IMR-90 (cell line): Measurements from ENCODE around the gene ADRA2A. TPM values are rescaled to one million over a fixed set of nuclear protein-coding genes. Genes with fewer than 3 reads are reported as not detected.

ENCODE experiments used
- ATAC-seq: fragments of 200-7000 bp; cut with Tn5 transposase; 2 replicates; pipeline ENCODE4 v1.9.1; 2020; ENCODE audit warnings: low read depth, mild to moderate bottlenecking, moderate library complexity
- BruUV-seq: library from RNA; stranded (reverse); fragments of 400-500 nt; replicated peaks from 2 replicates; lab custom pipeline; 2021; lab: Mats Ljungman, UMichigan
- CTCF ChIA-PET: fragments of 300-600 bp; formaldehyde crosslinking; extraction: SDS; loops from one replicate; lab custom pipeline; 2021; ENCODE audit warnings: antibody characterized with exemption; lab: Yijun Ruan, JAX
- POLR2A ChIA-PET: fragments of 300-600 bp; sonication (Branson Sonifier 250); formaldehyde crosslinking; loops from one replicate; lab custom pipeline; 2022; ENCODE audit warnings: antibody characterized with exemption; ENCODE audit not compliant: unreplicated experiment; lab: Charles Lee
- DNase-seq: peaks from one replicate; pipeline ENCODE4 v3.0.0; 2013
- H2AFZ ChIP-seq: replicated peaks from 2 replicates; pipeline ENCODE3; 2013; ENCODE audit warnings: low read length, mild to moderate bottlenecking; ENCODE audit not compliant: poor library complexity
- H2AK5ac ChIP-seq: 2 replicates; pipeline ENCODE4 v1.6.1; 2013; ENCODE audit warnings: low read depth, low read length, inconsistent platforms
- H2AK9ac ChIP-seq: replicated peaks from 2 replicates; pipeline ENCODE3; 2013; ENCODE audit warnings: mild to moderate bottlenecking, low read depth, low read length, moderate library complexity; ENCODE audit not compliant: poor library complexity
- H2BK120ac ChIP-seq: 2 replicates; pipeline ENCODE4 v1.6.1; 2013; ENCODE audit warnings: low read depth, low read length, inconsistent platforms
- H2BK15ac ChIP-seq: 3 replicates; pipeline ENCODE4 v1.6.1; 2013; ENCODE audit warnings: low read depth, low read length, inconsistent platforms
- H2BK20ac ChIP-seq: 2 replicates; pipeline ENCODE4 v1.6.1; 2013; ENCODE audit warnings: low read depth, mild to moderate bottlenecking, inconsistent platforms, low read length, moderate library complexity
- H2BK5ac ChIP-seq: 2 replicates; pipeline ENCODE4 v1.6.1; 2013; ENCODE audit warnings: mild to moderate bottlenecking, low read depth, low read length, inconsistent platforms; ENCODE audit not compliant: poor library complexity, severe bottlenecking
- H3K14ac ChIP-seq: replicated peaks from 2 replicates; pipeline ENCODE4 v1.6.1; 2013; ENCODE audit warnings: low read depth, low read length, inconsistent platforms
- H3K18ac ChIP-seq: 2 replicates; pipeline ENCODE4 v1.6.1; 2013; ENCODE audit warnings: low read depth, low read length, control low read depth
- H3K23ac ChIP-seq: 2 replicates; pipeline ENCODE4 v1.6.1; 2013; ENCODE audit warnings: low read depth, low read length, inconsistent platforms
- H3K27ac ChIP-seq: 2 replicates; pipeline ENCODE4 v1.5.1; 2013; ENCODE audit warnings: mild to moderate bottlenecking, control low read depth, low read length; ENCODE audit not compliant: insufficient read depth
- H3K27me3 ChIP-seq: 2 replicates; pipeline ENCODE4 v1.6.1; 2013; ENCODE audit warnings: low read length; ENCODE audit not compliant: control insufficient read depth, insufficient read depth
- H3K36me3 ChIP-seq: 2 replicates; pipeline ENCODE4 v1.6.1; 2013; ENCODE audit warnings: low read length, mixed read lengths; ENCODE audit not compliant: control insufficient read depth, insufficient read depth
- H3K4ac ChIP-seq: 2 replicates; pipeline ENCODE4 v1.6.1; 2013; ENCODE audit warnings: low read depth, low read length, inconsistent platforms
- H3K4me1 ChIP-seq: 2 replicates; pipeline ENCODE4 v1.6.1; 2013; ENCODE audit warnings: low read length, mixed read lengths; ENCODE audit not compliant: control insufficient read depth, insufficient read depth
- H3K4me2 ChIP-seq: 2 replicates; pipeline ENCODE4 v1.6.1; 2013; ENCODE audit warnings: low read depth, mild to moderate bottlenecking, control low read depth, low read length, moderate library complexity
- H3K4me3 ChIP-seq: 2 replicates; pipeline ENCODE4 v1.5.1; 2013; ENCODE audit warnings: low read depth, mild to moderate bottlenecking, control low read depth, low read length, moderate library complexity; ENCODE audit not compliant: insufficient read depth
- H3K56ac ChIP-seq: 2 replicates; pipeline ENCODE4 v1.6.1; 2013; ENCODE audit warnings: low read length, inconsistent platforms; ENCODE audit not compliant: insufficient read depth; ENCODE audit errors: extremely low read depth
- H3K79me1 ChIP-seq, 2 experiments: 2 replicates each; pipeline ENCODE4 v1.6.1; 2013; ENCODE audit warnings: low read length in 2 of 2, inconsistent platforms in 1 of 2, low read depth in 1 of 2
- H3K9ac ChIP-seq: 2 replicates; pipeline ENCODE4 v1.6.1; 2013; ENCODE audit warnings: low read depth, low read length, control low read depth
- H3K9me1 ChIP-seq: 2 replicates; pipeline ENCODE4 v1.6.1; 2013; ENCODE audit warnings: low read length, inconsistent platforms; ENCODE audit not compliant: insufficient read depth
- H3K9me3 ChIP-seq: 2 replicates; pipeline ENCODE4 v1.6.1; 2013; ENCODE audit warnings: low read length; ENCODE audit not compliant: control insufficient read depth, insufficient read depth
- H4K20me1 ChIP-seq: 2 replicates; pipeline ENCODE4 v1.6.1; 2013; ENCODE audit warnings: low read length, inconsistent platforms; ENCODE audit not compliant: insufficient read depth
- H4K5ac ChIP-seq: 2 replicates; pipeline ENCODE4 v1.6.1; 2013; ENCODE audit warnings: mild to moderate bottlenecking, low read depth, low read length, control low read depth
- H4K8ac ChIP-seq, 2 experiments: 2 replicates each; pipeline ENCODE4 v1.6.1; 2013; ENCODE audit warnings: low read depth in 2 of 2, low read length in 2 of 2, control low read depth in 1 of 2, inconsistent platforms in 1 of 2
- H4K91ac ChIP-seq: 2 replicates; pipeline ENCODE4 v1.6.1; 2013; ENCODE audit warnings: low read depth, low read length, inconsistent platforms; ENCODE audit not compliant: insufficient read depth
- BHLHE40 ChIP-seq: fragments of 150-350 bp; IDR thresholded peaks from 2 replicates; pipeline ENCODE4 v1.6.1; 2016; ENCODE audit warnings: mild to moderate bottlenecking, low read depth, low read length
- CEBPB ChIP-seq: IDR thresholded peaks from 2 replicates; pipeline ENCODE4 v1.6.1; 2012; ENCODE audit warnings: low read depth, low read length, improper control_type of control experiment
- CHD1 ChIP-seq: IDR thresholded peaks from 2 replicates; pipeline ENCODE4 v1.6.1; 2012; ENCODE audit warnings: low read depth, low read length, improper control_type of control experiment
- FOS ChIP-seq: fragments of 150-350 bp; IDR thresholded peaks from 2 replicates; pipeline ENCODE4 v1.6.1; 2016; ENCODE audit warnings: low read depth, low read length
- MAFK ChIP-seq: IDR thresholded peaks from 2 replicates; pipeline ENCODE4 v1.6.1; 2012; ENCODE audit warnings: low read depth, low read length, improper control_type of control experiment
- NFE2L2 ChIP-seq: fragments of 150-350 bp; IDR thresholded peaks from 2 replicates; pipeline ENCODE4 v1.6.1; 2016; ENCODE audit warnings: low read depth, mild to moderate bottlenecking, low read length
- POLR2A ChIP-seq: IDR thresholded peaks from 2 replicates; pipeline ENCODE4 v1.6.1; 2012; ENCODE audit warnings: mild to moderate bottlenecking, low read depth, low read length
- RAD21 ChIP-seq: IDR thresholded peaks from 2 replicates; pipeline ENCODE4 v1.6.1; 2012; ENCODE audit warnings: low read length, improper control_type of control experiment
- RCOR1 ChIP-seq: IDR thresholded peaks from 2 replicates; pipeline ENCODE4 v1.6.1; 2012; ENCODE audit warnings: mild to moderate bottlenecking, low read length, improper control_type of control experiment; ENCODE audit not compliant: insufficient replicate concordance
- RFX5 ChIP-seq: IDR thresholded peaks from 2 replicates; pipeline ENCODE4 v1.8.0; 2012; ENCODE audit warnings: low read depth, mild to moderate bottlenecking, low read length, moderate library complexity
- SMC3 ChIP-seq: fragments of 150-350 bp; IDR thresholded peaks from 2 replicates; pipeline ENCODE4 v1.6.1; 2016; ENCODE audit warnings: low read depth, mild to moderate bottlenecking, antibody characterized with exemption, low read length, moderate library complexity
- WGBS, 2 experiments: methylation state at CpG; one replicate each; pipeline versions ENCODE4 v1.1.5 to v1.1.7; 2013; ENCODE audit warnings: missing lambda C conversion rate in 2 of 2; ENCODE audit not compliant: insufficient read length in 1 of 2; ENCODE audit errors: extremely low coverage in 2 of 2; 5-methylcytosine and 5-hydroxymethylcytosine counted together
- dilution Hi-C: fragments of 300-500 bp; cut with HindIII; formaldehyde crosslinking; loops from one replicate; pipeline ENCODE4 v1.14.3; 2018; ENCODE audit warnings: low sequenced_read_pairs; ENCODE audit not compliant: unreplicated experiment
- in situ Hi-C: fragments of 300-500 bp; cut with MboI; formaldehyde crosslinking; loops from 3 replicates; pipeline ENCODE4 v1.14.3; 2019; ENCODE audit warnings: low sequenced_read_pairs, inconsistent platforms, mixed read lengths
- intact Hi-C: fragments of 100-400 bp; cut with micrococcal nuclease; formaldehyde crosslinking; loops from 2 replicates; pipeline ENCODE4 v1.10.0; 2022
- polyA plus RNA-seq, 3 experiments: library from polyadenylated mRNA; depleted of rRNA; stranded (reverse); fragments of >200 nt; gene quantifications; 2 replicates each; pipeline ENCODE4 v1.2.3, GENCODE V29; 2012; ENCODE audit warnings: low replicate concordance in 1 of 3
- total RNA-seq: library from RNA; depleted of rRNA; stranded (reverse); fragments of >200 nt; gene quantifications from 2 replicates; pipeline ENCODE4 v1.2.3, GENCODE V29; 2012
- TF ChIP-seq, protein P1 (sequence below): fragments of 150-350 bp; IDR thresholded peaks from 2 replicates; pipeline ENCODE4 v1.6.1; 2016; ENCODE audit warnings: low read depth, mild to moderate bottlenecking, low read length, moderate library complexity, borderline replicate concordance
- TF ChIP-seq, protein P2 (sequence below): conservative IDR thresholded peaks from 2 replicates; pipeline ENCODE4 v1.5.1; 2012; ENCODE audit warnings: mild to moderate bottlenecking, low read depth, low read length, improper control_type of control experiment
- TF ChIP-seq, protein P3 (sequence below): fragments of 150-350 bp; IDR thresholded peaks from 2 replicates; pipeline ENCODE4 v1.6.1; 2017; ENCODE audit warnings: mild to moderate bottlenecking, antibody characterized with exemption, low read length, low read depth

Gene ADRA2A
- total and polyA plus RNA-seq, 2 of the 4 experiments (the other 2 are of a cell fraction) = not detected

DNA sequence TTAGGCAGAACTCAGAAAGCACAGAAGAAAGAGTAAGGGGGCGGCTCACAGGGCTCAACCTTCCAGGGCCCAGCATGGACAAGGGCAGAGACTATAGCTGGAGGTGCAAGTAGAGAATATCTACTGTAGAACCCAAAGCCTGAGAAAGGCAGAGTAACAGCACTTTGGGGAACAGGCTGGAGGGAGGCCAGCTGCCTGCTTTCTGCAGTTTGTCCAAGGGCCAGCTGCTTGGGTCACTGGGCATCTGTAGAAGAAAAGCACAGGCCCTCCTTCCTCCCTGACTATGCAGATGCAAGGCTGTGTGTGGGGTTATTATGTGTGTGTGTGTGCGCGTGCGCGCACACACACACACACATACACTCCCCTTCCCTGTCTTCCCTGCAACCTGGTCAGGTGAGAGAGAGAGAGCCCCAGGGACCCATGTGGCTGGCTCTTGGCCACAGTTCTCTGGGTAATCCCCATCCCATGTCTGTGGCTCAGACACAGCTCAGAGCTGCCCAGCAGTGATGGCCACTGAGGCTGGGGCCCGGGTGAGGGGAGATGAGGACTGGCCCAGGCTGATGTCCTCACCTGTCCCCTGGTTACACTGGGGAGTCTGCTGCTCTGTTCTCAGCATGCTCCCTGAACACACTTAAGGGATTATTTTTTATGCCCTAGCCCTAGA lies 9.0 kb downstream of the ADRA2A start:
- no peak overlapping the region for H2AK5ac ChIP-seq
- H2BK20ac ChIP-seq = no peak overlapping the region
- intact Hi-C loops = no loop called here
- H3K18ac ChIP-seq = no peak overlapping the region
- H2AK9ac ChIP-seq = no peak overlapping the region
- TF ChIP-seq BHLHE40 (no peak), CEBPB (no peak), RFX5 (no peak), CHD1 (no peak), RAD21 (no peak), POLR2A (no peak), RCOR1 (no peak), MAFK (no peak), FOS (no peak), SMC3 (no peak), NFE2L2 (no peak)
- TF ChIP-seq, protein P1, sequence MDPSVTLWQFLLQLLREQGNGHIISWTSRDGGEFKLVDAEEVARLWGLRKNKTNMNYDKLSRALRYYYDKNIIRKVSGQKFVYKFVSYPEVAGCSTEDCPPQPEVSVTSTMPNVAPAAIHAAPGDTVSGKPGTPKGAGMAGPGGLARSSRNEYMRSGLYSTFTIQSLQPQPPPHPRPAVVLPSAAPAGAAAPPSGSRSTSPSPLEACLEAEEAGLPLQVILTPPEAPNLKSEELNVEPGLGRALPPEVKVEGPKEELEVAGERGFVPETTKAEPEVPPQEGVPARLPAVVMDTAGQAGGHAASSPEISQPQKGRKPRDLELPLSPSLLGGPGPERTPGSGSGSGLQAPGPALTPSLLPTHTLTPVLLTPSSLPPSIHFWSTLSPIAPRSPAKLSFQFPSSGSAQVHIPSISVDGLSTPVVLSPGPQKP = no peak
- TF ChIP-seq, protein P2, sequence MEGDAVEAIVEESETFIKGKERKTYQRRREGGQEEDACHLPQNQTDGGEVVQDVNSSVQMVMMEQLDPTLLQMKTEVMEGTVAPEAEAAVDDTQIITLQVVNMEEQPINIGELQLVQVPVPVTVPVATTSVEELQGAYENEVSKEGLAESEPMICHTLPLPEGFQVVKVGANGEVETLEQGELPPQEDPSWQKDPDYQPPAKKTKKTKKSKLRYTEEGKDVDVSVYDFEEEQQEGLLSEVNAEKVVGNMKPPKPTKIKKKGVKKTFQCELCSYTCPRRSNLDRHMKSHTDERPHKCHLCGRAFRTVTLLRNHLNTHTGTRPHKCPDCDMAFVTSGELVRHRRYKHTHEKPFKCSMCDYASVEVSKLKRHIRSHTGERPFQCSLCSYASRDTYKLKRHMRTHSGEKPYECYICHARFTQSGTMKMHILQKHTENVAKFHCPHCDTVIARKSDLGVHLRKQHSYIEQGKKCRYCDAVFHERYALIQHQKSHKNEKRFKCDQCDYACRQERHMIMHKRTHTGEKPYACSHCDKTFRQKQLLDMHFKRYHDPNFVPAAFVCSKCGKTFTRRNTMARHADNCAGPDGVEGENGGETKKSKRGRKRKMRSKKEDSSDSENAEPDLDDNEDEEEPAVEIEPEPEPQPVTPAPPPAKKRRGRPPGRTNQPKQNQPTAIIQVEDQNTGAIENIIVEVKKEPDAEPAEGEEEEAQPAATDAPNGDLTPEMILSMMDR = no peak
- TF ChIP-seq, protein P3, sequence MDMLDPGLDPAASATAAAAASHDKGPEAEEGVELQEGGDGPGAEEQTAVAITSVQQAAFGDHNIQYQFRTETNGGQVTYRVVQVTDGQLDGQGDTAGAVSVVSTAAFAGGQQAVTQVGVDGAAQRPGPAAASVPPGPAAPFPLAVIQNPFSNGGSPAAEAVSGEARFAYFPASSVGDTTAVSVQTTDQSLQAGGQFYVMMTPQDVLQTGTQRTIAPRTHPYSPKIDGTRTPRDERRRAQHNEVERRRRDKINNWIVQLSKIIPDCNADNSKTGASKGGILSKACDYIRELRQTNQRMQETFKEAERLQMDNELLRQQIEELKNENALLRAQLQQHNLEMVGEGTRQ = no peak
- H3K9me3 ChIP-seq = no peaks in the 10 kb centered on the region
- peaks cover 13% of the 10 kb centered on the region for H3K27me3 ChIP-seq
- no peak overlapping the region for H2AFZ ChIP-seq
- no peaks in the 10 kb centered on the region for H3K36me3 ChIP-seq
- H3K79me1 ChIP-seq = no peaks in the 10 kb centered on the region
- H3K4me2 ChIP-seq = no peak overlapping the region
- POLR2A ChIA-PET = no interaction called here
- no peaks in the 10 kb centered on the region for H3K4me1 ChIP-seq
- dilution Hi-C loops = no loop called here
- no peaks in the 10 kb centered on the region for H4K20me1 ChIP-seq
- no peak for DNase-seq
- H3K23ac ChIP-seq = no peak overlapping the region
- H2BK15ac ChIP-seq = no peak overlapping the region
- no peak overlapping the region for H3K56ac ChIP-seq
- no peak overlapping the region for H2BK5ac ChIP-seq
- no peak overlapping the region for H3K4ac ChIP-seq
- no peak overlapping the region for H3K9ac ChIP-seq
- CTCF ChIA-PET = no interaction called here
- no peak overlapping the region for H3K14ac ChIP-seq
- H2BK120ac ChIP-seq = no peak overlapping the region
- no peak overlapping the region for H3K4me3 ChIP-seq
- ATAC-seq = no peak
- in situ Hi-C loops = loop anchor here (25.0 kb wide), 1 partner anchor 1226 kb away; no protein-coding TSS in a partner anchor
- WGBS, 2 experiments = no CpG with 5 or more reads among the region's 6 CpGs
- H3K9me1 ChIP-seq = no peaks in the 10 kb centered on the region
- H4K8ac ChIP-seq = no peak overlapping the region
- no peak overlapping the region for H4K5ac ChIP-seq
- no peak overlapping the region for H4K91ac ChIP-seq
- no peak overlapping the region for H3K27ac ChIP-seq
- BruUV-seq = no TSS peak
